ENCODE data around the gene KLHL18.
"Not testable (repeated sequence)": the region's sequence is repeated elsewhere in the genome, so short reads cannot be mapped to it uniquely, and the experiment has no call there.

The KLHL18 gene

GRCh38 chr3:47282424-47283192, at the start of gene KLHL18, which contains the start of gene KIF9:
KLHL18 (plus strand) TSS chr3:47282944; CDS start chr3:47282966, 22 bp downstream.
KIF9 (minus strand) TSS chr3:47282799; CDS start chr3:47277374, 5,425 bp downstream.
- peak; percentile 56 to 98 (median 93) for DNase-seq

DNA sequence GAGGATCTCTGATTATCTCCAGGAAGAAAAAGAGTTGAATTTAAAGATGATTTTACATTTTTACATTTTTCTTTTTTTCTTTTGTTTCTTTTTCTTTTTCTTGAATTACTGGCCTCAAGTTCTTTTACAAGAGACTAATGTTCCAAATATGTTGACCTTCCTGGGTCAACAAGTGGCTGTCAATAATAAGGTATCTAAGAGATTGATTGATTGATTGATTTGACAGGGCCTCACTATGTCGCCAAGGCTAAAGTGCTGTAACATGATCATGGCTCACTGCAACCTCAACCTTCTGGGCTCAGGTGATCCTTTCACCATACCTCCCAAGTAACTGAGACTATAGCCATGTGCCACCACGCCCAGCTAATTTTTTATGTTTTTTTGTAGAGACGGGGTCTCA, 44.7 kb upstream of the KLHL18 start:
- DNase-seq = no peak

- no peak for DNase-seq
These were observed 42.8 kb upstream of the KLHL18 start for GRCh38 chr3:47239929-47240328.

DNA sequence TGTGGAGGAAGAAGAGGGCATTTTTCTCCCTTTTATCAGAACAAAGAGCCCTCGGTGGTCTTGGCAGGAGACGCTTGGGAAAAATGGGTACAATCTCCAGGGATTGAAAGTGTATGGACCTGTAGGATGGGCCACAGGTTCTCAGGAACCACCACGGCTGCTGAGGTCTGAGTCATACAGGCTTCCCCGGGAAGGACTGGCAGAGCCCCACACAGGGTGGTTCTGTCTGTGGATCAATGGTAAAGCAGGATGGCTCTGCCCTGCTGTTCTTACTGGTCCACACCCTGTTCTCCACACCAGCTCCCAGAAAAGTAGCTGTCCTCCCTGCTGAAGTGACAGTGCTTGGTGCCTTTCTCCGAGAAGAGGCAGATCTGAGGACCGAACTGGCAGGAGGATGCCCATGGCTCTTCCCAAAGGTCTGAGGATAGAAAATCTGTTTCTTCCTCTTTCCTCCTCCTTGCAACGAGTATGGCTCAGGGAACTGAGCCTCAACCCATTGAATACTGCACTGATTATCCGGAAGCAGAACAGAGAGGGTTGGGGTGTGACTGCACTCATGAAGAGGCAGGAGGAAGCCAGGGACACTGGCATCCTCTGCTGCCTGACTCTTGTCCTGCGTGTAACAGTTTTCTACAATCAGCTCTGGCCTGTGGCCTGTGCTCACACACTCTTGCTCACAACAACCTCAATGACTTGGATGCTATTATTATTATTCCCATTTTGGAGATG, 39.2 kb upstream of the KLHL18 start:
- no peak for DNase-seq

DNA sequence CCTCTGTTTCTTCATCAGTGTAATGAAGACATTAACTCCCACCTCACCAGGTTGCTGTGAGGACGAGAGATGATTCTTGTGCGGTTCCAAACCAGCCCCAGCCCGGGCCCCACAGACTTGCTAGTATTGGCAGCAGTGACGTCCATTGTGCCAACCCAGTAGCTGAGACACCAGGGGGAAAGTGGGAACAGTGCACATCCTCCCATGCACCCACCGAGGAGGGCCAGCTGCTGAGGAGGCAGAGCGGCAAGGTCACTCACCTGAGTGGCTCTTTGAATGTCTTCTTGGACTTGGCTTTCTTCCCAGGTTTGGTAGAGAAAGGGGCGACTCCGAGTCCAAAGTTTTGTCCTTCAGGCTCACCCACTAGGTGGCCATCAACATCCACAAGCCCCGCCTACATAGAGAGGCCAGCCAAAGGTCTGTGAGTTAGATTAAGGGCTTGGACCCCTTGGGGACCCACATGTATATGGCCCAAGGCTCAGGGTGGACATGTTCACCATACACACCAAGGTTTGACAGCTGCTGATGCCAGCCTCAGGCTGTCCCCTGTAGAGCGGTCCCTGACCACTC, 38.1 kb upstream of the KLHL18 start:
- DNase-seq = no peak

- no peak for DNase-seq
These were observed 37.5 kb upstream of the KLHL18 start for GRCh38 chr3:47245271-47245670.

- DNase-seq = no peak
These were observed 35.3 kb upstream of the KLHL18 start for GRCh38 chr3:47247131-47248064.

DNA sequence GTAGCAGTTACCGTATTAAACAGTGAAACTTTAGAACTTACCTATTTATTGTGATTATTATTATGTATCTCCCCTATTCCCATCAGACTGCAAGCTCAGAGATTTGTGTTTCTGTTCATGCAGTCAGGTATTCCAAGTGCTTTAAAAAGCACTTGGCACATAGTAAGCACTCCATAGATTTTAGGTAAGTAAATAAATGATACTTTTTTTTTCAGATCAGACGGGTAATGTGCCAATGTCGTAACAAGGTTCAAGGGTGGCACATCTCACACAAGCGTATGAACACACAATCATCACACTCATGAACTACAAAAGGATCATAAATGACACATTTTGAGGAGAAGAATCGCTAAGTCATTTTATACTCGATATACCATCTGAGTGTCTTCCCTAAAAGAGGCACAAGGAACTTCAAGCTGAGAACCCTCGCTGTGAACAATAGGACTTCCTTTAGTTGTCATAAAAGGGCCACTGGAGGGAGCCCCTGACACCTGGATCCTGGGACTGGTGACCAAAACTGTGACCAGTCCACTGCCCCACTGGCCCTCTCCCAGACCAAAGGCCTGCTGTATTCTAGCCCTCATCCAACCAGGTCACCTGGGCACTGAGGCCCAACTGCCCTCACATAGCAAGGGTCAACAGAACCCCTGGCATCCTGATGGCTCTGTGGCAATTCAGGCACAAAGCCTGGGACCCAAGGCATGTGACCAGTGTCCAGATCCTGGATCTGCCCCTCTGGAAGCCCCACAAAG, 32.3 kb upstream of the KLHL18 start:
- DNase-seq = peak in 5 of 56 donors; percentile 4 to 30 (median 11)

GRCh38 chr3:47251085-47251484, 31.7 kb upstream of the KLHL18 start:
- DNase-seq = not testable (repeated sequence)

GRCh38 chr3:47251689-47252088, 31.1 kb upstream of the KLHL18 start:
- no peak for DNase-seq

GRCh38 chr3:47256331-47256730, 26.4 kb upstream of the KLHL18 start:
- not testable (repeated sequence) for DNase-seq

DNA sequence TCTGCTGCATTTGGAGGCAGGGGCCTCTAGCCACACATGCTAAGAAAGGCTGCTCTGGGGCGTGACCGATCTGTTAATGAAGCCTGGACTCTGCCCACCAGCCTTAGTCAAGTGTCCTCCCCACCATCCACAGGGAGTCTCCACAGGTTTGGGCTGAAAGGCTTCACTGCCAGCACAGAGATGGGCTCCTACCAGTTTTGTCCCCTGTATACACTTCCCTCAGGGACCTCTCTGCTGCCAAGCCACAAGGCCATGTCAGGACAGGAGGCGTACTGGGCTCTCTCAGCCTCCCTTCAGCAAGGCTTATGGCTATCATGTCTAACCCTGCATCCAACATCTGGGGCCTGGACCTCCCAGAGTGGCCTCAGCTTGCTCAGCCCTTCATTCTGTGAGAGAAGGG, 23.6 kb upstream of the KLHL18 start:
- DNase-seq = no peak

- DNase-seq = no peak
These were observed 22.1 kb upstream of the KLHL18 start for GRCh38 chr3:47260605-47261004.

GRCh38 chr3:47261301-47261700, 21.4 kb upstream of the KLHL18 start:
- DNase-seq = no peak

DNA sequence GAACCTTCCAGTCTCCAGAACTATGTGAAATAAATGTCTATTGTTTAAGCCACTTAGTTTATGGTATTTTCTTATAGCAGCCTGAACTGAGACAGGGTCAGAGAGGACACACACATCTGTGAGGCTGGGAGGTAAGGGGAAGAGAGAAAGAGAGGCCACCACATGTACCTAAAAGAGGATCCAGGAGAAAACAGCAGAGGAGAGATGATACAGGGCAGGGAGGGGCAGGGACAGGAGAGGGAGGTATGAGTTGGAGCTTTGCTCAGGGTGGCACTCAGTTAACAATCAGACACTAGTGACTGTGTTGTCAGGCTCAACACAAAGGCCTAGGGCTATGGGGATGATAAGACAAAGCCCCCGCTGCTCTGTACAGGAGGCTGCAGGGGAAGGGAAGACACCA, 17.7 kb upstream of the KLHL18 start:
- DNase-seq = no peak

DNA sequence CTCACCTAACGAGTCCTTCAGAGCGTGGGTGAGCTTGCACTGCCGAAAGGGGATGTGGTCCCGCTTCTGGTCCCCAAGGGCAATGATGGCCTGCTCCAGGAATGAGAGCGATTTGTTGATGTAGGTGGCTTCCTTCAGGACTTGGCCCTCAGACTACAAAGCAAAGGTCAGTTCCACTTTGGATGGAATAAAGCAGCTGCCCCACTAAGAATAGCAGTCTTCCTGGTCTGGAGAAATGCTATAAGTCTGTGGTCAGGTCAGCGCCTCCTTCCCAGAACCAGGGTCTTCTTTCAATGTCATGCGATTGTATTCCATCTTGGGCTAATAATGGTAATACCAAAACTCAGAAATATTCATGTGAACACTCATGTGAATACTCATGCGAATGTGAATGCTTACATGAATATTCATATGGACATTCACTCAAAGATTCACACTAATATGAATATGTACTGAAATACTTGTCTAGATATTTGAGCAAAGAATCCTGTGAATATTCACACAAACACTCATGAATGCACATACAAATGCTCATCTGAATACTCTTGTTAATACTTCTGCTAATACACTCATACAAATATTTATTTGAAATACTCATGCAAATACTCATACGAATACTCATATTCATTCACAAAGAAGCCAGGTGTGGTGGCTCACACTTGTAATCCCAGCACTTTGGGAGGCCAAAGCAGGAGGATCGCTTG, 16.9 kb upstream of the KLHL18 start:
- DNase-seq = no peak

DNA sequence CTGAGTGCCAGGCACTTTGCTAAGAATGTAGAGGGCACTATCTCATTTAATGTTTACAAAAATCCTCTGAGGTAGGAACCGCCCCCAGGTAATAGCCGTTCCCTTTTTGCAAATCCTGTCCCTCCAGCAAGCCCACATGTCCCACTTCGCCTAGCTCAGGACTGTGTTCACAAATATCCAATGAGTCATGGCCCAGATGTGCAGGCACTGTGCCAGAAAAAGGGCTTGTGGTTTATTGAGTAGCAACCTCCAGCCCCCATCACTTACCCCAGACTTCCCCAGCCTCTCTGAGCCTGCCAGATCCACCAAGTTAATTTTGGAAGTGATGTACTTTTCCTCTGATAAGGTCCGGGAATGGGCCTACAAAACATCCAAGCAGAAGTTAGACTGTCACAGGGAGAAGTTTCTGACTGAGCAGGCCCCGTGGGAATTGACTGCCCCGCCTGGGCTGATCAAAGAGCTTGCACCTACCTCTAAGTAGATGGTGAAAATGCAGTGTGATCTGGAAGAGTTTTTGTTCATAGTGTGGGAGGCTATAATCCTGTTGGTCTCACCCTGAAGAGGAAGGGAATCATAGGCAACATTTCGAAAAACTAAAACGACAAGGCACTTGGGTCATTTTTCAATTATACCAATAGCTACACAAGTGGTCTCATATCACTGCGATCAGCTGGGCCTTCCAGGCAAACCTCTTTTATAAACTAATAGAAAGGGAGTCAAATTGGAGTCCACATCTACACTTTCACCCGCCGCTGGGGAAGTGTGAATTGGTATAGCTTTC, 15.8 kb upstream of the KLHL18 start:
- DNase-seq = peak in 31 of 56 donors; percentile 3 to 78 (median 20)

- DNase-seq = no peak
These were observed 15.3 kb upstream of the KLHL18 start for GRCh38 chr3:47267490-47267824.

- DNase-seq = no peak
These were observed 12.2 kb upstream of the KLHL18 start for GRCh38 chr3:47270526-47270925.

Data from nucleus accumbens (tissue), 56 donors.